ENCODE data around the gene TRABD2A.

Gene TRABD2A

GRCh38 chr2:84823788-84824187, 57.1 kb downstream of the TRABD2A start:
- DNase-seq (ENCODE audit: low read depth in 1 of 2, low spot score in 1 of 2): no peak

DNA sequence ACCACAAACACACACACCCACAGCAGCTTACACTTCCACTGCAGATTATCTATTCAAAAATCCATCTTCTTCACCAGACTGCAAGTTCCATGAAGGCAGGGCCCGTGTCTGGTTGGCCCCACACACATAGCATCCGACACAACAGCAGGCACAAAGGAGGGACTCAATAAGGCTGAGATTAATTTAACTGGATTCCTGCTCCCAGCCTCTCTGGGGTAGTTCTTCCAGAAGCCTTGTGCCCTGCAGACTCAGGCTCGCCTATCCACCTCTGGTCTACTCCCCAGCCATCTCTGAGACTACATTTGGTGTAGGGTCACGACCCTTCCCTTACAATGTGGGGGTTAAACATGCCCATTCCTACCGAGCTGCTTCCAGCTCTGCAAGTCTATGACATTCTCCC, 57.7 kb downstream of the TRABD2A start:
- no peak for DNase-seq (ENCODE audit: low read depth in 1 of 2, low spot score in 1 of 2)

DNA sequence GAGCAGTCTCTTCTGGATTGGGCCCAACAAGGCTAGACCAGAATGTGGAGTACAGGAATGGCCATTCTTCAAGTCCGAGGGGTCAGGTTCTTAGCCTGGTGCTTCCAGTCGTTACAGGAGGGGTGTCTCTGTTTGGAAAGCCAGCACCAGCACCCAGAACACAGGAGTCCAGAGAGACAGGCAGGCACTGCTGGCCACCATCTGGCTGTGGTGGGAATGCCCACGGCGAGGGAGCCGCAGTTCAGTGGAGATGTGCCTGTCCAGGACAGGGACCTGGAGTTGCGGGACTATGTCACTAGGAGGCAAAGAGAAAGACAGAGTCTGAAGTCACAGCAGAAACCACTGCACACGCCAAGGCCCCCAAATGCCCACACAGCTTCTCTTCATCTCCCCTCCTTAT, 59.1 kb downstream of the TRABD2A start:
- no peak for DNase-seq (ENCODE audit: low read depth in 1 of 2, low spot score in 1 of 2)

- DNase-seq (ENCODE audit: low read depth in 1 of 2, low spot score in 1 of 2): no peak
These were observed 63.6 kb downstream of the TRABD2A start for GRCh38 chr2:84817239-84817655.

DNA sequence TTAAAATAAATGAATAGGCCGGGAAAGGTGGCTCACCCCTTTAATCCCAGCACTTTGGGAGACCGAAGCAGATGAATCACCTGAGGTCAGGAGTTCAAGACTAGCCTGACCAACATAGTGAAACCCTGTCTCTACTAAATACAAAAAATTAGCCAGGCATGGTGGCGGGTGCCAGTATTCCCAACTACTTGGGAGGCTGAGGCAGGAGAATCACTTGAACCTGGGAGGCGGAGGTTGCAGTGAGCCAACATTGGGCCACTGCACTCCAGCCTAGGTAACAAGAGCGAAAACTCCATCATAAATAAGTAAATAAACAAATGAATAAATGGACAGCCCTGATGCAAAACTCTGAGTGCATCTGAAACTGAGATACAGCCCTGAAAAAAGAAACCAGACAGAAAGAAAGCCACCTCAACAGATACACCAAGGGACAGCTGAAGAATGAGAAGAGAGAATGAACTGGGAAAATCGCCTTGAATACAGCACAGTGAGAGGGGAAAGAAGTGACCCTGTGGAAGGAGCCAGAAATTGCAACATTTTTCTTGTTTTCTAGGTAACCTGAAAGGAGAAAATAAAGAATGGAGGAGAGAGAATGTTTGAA, 64.4 kb downstream of the TRABD2A start:
- DNase-seq (ENCODE audit: low read depth in 1 of 2, low spot score in 1 of 2): no peak

- DNase-seq (ENCODE audit: low read depth in 1 of 2, low spot score in 1 of 2): no peak
These were observed 65.7 kb downstream of the TRABD2A start for GRCh38 chr2:84815146-84815545.

DNA sequence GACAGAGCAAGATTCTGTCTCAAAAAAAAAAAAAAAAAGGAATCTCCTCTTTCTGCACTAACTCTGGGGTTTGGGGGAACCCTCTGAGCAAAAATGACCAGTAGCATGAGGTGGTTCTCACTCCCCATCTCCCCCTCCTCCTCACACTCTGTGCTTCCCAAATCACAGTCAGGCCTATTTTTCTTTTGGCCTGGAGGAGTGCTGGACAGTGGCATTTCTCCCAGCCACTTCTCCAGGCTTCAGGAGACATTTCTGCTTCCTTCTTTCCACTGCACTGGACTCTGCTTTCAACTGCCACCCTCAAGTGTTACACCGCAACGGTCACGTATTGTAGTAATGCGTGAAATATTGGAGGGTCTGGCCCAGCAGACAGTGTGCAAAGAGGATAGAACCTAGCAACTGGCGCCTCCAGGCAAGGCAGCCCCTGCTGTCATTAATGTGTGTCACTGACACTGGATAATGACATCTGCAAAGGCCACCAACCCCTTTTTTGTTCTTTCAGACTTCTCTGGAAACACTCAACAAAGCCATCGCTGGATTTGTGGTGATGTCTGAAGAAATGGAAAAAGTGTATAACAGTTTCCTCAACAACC, 68.9 kb downstream of the TRABD2A start:
- DNase-seq (ENCODE audit: low read depth in 1 of 2, low spot score in 1 of 2): no peak

- DNase-seq (ENCODE audit: low read depth in 1 of 2, low spot score in 1 of 2): no peak
These were observed 72.6 kb downstream of the TRABD2A start for GRCh38 chr2:84808279-84808678.

GRCh38 chr2:84807063-84807485, 73.8 kb downstream of the TRABD2A start:
- no peak for DNase-seq (ENCODE audit: low read depth in 1 of 2, low spot score in 1 of 2)

- no peak for DNase-seq (ENCODE audit: low read depth in 1 of 2, low spot score in 1 of 2)
These were observed 75.5 kb downstream of the TRABD2A start for GRCh38 chr2:84805250-84805958.

GRCh38 chr2:84801811-84802210, 79.1 kb downstream of the TRABD2A start:
- no peak for DNase-seq (ENCODE audit: low read depth in 1 of 2, low spot score in 1 of 2)

GRCh38 chr2:84800194-84800805, 80.6 kb downstream of the TRABD2A start:
- DNase-seq (ENCODE audit: low read depth in 1 of 2, low spot score in 1 of 2): no peak

DNA sequence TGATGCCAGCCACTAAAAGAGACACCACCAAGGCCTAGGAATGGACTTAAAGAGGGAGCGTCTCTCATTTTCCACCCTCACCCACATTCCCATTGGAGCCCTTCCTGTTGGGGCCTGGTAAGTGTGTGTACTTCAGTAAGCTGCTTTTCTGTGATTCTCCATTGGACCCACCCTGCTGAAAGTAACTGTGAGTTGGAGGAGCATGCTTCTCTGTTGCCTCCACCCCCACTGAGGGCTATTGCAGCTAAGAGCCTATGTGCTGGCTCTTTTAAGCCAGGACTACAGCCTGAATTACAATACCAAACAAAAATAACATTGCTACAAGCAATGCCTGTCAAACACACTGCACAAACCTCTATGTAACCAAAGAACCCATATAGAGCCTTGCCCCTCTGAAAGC, 81.1 kb downstream of the TRABD2A start:
- DNase-seq (ENCODE audit: low read depth in 1 of 2, low spot score in 1 of 2): no peak

DNA sequence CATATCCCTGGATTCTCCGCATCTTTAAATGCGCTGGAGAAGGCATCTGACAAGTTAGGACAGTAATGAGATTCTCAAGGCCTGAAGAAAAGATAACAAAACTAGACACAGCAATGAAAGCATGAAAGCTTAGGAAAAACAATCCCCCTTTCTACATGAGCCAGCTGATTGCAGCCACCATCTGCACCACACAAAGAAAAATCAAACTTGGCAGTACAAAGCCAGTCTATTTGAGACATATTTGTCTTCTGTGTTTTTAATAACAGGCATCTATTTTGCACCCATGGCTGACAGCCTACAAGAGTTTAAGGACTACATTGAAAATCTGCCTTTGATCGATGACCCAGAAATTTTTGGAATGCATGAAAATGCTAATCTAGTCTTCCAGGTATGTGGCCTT, 83.6 kb downstream of the TRABD2A start:
- no peak for DNase-seq (ENCODE audit: low read depth in 1 of 2, low spot score in 1 of 2)

- DNase-seq (ENCODE audit: low read depth in 1 of 2, low spot score in 1 of 2): no peak
These were observed 84.1 kb downstream of the TRABD2A start for GRCh38 chr2:84796798-84797197.

- no peak for DNase-seq (ENCODE audit: low read depth in 1 of 2, low spot score in 1 of 2)
These were observed 87.2 kb downstream of the TRABD2A start for GRCh38 chr2:84793641-84794040.

- DNase-seq (ENCODE audit: low read depth in 1 of 2, low spot score in 1 of 2): no peak
These were observed 87.9 kb downstream of the TRABD2A start for GRCh38 chr2:84792856-84793522.

- DNase-seq (ENCODE audit: low read depth in 1 of 2, low spot score in 1 of 2): no peak
These were observed 92.4 kb downstream of the TRABD2A start for GRCh38 chr2:84788498-84788897.

DNA sequence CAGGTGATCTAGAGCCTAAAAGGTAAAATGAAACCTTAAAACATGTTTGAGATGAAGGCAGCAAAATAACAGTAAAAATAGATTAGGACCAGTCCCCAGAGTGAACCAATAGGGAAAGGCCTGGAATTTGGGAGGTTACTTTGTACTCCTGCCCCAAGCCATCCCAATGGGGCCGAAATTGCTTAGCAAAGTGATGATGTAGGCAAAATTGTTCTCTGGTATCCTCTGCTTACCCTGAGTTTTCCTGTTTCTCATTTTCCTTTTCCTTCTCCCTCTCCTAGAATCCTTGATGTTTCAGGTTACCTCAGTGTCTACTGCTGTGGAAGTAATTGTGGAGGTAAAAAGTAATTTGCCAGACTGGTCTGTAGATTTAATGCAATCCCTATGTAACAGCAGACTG, 92.9 kb downstream of the TRABD2A start:
- DNase-seq (ENCODE audit: low read depth in 1 of 2, low spot score in 1 of 2): no peak

DNA sequence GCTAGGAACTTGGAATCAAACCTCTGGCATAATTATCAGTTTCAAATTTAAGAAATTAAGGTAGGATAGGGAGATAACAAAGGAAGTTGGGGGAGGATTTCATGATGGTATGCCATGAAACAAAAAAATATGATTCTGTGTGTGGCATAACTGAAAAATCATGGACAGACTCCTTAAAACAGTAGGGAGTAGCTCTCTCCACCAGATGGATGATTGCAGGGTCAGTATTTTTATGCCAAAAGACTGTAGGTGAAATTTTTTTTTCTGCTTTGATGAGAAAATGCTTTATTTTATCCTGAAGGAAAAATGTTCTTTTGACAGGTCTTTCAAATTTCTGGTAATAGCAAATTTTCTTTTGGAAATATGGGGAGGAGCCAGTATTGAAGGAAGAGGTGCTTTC, 94.3 kb downstream of the TRABD2A start:
- DNase-seq (ENCODE audit: low read depth in 1 of 2, low spot score in 1 of 2): no peak

GRCh38 chr2:84785950-84786349, 94.9 kb downstream of the TRABD2A start:
- DNase-seq (ENCODE audit: low read depth in 1 of 2, low spot score in 1 of 2): no peak
